Activated naive CD8-positive, alpha-beta T cell treated with anti-CD3 and anti-CD28 coated beads, Interleukin-2, amount 10 ng/mL, durations not matched to agents 7 days and 5 days (primary cell): ENCODE results near the gene TNFAIP8L1. TPM values are rescaled to one million over a fixed set of nuclear protein-coding genes. Genes with fewer than 3 reads are reported as not detected.

Source experiments
- ATAC-seq: fragments of 150-1000 bp; cut with Tn5 transposase; one replicate; pipeline ENCODE4 v1.10.0; 2021; ENCODE audit warnings: low read depth, moderate library complexity
- POLR2A ChIA-PET: fragments of 350-600 bp; sonication (Branson Sonifier 250); formaldehyde crosslinking; loops from one replicate; lab custom pipeline; 2021; ENCODE audit warnings: antibody characterized with exemption; lab: Charles Lee
- DNase-seq: peaks from one replicate; pipeline ENCODE4 v3.0.0; 2021
- H3K27ac Mint-ChIP-seq: one replicate; pipeline ENCODE4 v1.8.0; 2022; ENCODE audit warnings: mild to moderate bottlenecking, mixed read lengths
- H3K27me3 Mint-ChIP-seq: one replicate; pipeline ENCODE4 v1.8.0; 2022; ENCODE audit warnings: mild to moderate bottlenecking, moderate library complexity, mixed read lengths
- H3K36me3 Mint-ChIP-seq: one replicate; pipeline ENCODE4 v1.8.0; 2021; ENCODE audit warnings: mild to moderate bottlenecking, mixed read lengths
- H3K4me1 Mint-ChIP-seq: one replicate; pipeline ENCODE4 v1.8.0; 2021; ENCODE audit warnings: mixed read lengths
- H3K4me3 Mint-ChIP-seq: one replicate; pipeline ENCODE4 v1.8.0; 2022; ENCODE audit warnings: mild to moderate bottlenecking, moderate library complexity, mixed read lengths
- H3K9me3 Mint-ChIP-seq: one replicate; pipeline ENCODE4 v1.8.0; 2021; ENCODE audit warnings: mixed read lengths
- total RNA-seq, 2 experiments: library from RNA; stranded (reverse); gene quantifications; one replicate each; pipeline ENCODE4 v1.2.3, GENCODE V29; 2021

TNFAIP8L1 gene
- total RNA-seq, 2 experiments from 2014 or later: 18.9 to 19.5 TPM

DNA sequence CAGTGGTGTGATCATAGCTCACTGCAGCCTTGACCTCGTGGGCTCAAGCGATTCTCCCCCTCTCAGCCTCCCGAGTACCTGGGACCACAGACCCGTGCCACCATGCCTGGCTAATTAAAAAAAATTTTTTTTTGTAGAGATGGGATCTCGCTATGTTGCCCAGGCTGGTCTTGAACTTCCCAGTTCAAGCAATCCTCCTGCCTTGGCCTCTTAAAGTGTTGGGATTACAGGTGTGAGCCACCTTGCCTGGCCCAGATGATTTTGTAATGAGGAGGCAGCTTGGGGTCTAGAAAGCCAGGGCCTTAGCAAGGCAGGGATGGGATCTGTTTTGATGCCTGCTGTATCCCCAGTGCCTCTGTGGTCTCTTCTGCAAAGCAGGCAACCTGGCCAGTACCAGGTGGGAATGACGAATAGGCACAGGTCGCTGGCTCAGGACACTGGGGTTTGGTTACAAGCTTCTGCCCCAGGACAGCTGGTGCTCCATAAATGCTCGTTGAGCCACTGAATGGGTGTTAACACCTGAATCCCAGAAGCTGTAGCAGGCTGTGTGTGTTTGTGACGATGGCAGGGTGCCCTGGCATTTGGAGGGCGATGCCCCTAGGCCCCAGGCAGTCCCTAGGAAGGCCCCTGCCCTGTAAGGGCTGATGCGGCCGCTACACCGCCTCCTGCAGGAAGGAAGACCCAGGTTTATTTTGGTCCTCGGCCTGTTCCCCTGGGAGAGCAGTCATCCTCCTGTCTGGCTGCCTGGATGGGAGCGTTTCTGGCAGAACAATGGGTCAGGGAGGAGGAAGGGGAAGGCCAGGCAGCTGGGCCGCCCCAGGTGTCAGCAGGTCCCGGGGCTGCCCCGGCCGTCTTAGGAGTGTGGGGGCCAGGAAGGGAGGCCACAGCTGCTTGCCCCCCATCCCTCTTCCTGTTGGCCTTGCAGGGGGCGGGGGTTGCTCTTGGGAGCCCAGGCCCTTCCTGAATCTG is 8.6 kb downstream of the TNFAIP8L1 start:
- H3K4me1 Mint-ChIP-seq: peaks cover 2% of the 10 kb centered on the region
- ATAC-seq (no peak), DNase-seq (no peak)
- H3K36me3 Mint-ChIP-seq: peaks cover 4% of the 10 kb centered on the region
- H3K27ac Mint-ChIP-seq: no peak overlapping the region
- H3K27me3 Mint-ChIP-seq: no peaks in the 10 kb centered on the region
- H3K9me3 Mint-ChIP-seq: no peaks in the 10 kb centered on the region
- H3K4me3 Mint-ChIP-seq: no peak overlapping the region
- POLR2A ChIA-PET: no interaction called here

- Mint-ChIP-seq H3K27me3 (no peaks in the 10 kb centered on the region), H3K27ac (no peak overlapping the region), H3K36me3 (peaks cover 4% of the 10 kb centered on the region), H3K9me3 (no peaks in the 10 kb centered on the region), H3K4me1 (peaks cover 2% of the 10 kb centered on the region), H3K4me3 (no peak overlapping the region)
- no peak for ATAC-seq
- no peak for DNase-seq
- POLR2A ChIA-PET: interaction anchor here (1.6 kb wide), 1 partner anchor 9 kb away, joined by 5 read pairs; no protein-coding TSS in a partner anchor
Measured at GRCh38 chr19:4649392-4650047, 10.2 kb downstream of the TNFAIP8L1 start.

DNA sequence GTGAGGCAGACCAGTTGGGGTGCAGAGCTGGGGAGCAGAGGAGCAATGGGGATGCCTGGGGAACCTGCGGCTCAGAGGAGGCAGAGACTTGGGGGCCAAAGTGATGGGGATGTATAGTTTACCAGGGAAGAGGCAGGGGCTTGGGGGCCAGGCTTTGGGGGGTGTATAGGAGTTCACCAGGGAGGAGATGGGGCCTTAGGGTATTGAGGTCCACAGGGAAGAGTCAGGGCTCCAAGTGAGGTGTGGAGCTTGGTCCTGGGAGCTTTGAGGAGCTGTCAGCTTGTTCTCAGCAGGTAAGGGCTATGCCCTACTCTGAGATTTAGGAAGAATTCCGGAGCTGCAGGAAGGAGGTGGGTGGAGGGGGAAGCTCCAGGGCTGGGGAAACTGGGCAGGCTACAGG is 10.8 kb downstream of the TNFAIP8L1 start:
- ATAC-seq (peak; percentile 11), DNase-seq (no peak)
- Mint-ChIP-seq H3K4me3 (no peak overlapping the region), H3K4me1 (peaks cover 2% of the 10 kb centered on the region), H3K9me3 (no peaks in the 10 kb centered on the region), H3K36me3 (peaks cover 7% of the 10 kb centered on the region), H3K27ac (peak overlapping the region; percentile 25), H3K27me3 (no peaks in the 10 kb centered on the region)
- POLR2A ChIA-PET: interaction anchor here (1.6 kb wide), 1 partner anchor 10 kb away, joined by 5 read pairs; no protein-coding TSS in a partner anchor

DNA sequence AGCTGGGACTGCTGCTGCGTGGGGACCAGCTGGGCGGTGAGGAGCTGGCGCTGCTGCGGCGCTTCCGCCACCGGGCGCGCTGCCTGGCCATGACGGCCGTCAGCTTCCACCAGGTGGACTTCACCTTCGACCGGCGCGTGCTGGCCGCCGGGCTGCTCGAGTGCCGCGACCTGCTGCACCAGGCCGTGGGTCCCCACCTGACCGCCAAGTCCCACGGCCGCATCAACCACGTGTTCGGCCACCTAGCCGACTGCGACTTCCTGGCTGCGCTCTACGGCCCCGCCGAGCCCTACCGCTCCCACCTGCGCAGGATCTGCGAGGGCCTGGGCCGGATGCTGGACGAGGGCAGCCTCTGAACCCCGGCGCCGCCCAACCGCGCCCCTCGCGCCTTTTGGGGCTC is 12.8 kb downstream of the TNFAIP8L1 start:
- Mint-ChIP-seq H3K4me1 (peaks cover 2% of the 10 kb centered on the region), H3K36me3 (peaks cover 3% of the 10 kb centered on the region), H3K27me3 (no peaks in the 10 kb centered on the region), H3K27ac (no peak overlapping the region), H3K4me3 (no peak overlapping the region), H3K9me3 (no peaks in the 10 kb centered on the region)
- DNase-seq: no peak
- POLR2A ChIA-PET: no interaction called here
- no peak for ATAC-seq

GRCh38 chr19:4653793-4654436 is 14.6 kb downstream of the TNFAIP8L1 start:
- peaks cover 3% of the 10 kb centered on the region for H3K36me3 Mint-ChIP-seq
- H3K27me3 Mint-ChIP-seq: no peaks in the 10 kb centered on the region
- no peak for ATAC-seq
- H3K4me1 Mint-ChIP-seq: peaks cover 2% of the 10 kb centered on the region
- POLR2A ChIA-PET: interaction anchor here (0.6 to 0.8 kb wide), 3 partner anchors 12 to 204 kb away, joined by 3 read pairs; no protein-coding TSS in a partner anchor
- H3K4me3 Mint-ChIP-seq: no peak overlapping the region
- no peaks in the 10 kb centered on the region for H3K9me3 Mint-ChIP-seq
- no peak for DNase-seq
- no peak overlapping the region for H3K27ac Mint-ChIP-seq

GRCh38 chr19:4654437-4655361 is 15.4 kb downstream of the TNFAIP8L1 start:
- H3K9me3 Mint-ChIP-seq: no peaks in the 10 kb centered on the region
- H3K4me1 Mint-ChIP-seq: peaks cover 2% of the 10 kb centered on the region
- H3K27ac Mint-ChIP-seq: no peak overlapping the region
- no peak overlapping the region for H3K4me3 Mint-ChIP-seq
- POLR2A ChIA-PET: no interaction called here
- DNase-seq (no peak), ATAC-seq (no peak)
- no peaks in the 10 kb centered on the region for H3K27me3 Mint-ChIP-seq
- peaks cover 5% of the 10 kb centered on the region for H3K36me3 Mint-ChIP-seq

- ATAC-seq (no peak), DNase-seq (no peak)
- H3K36me3 Mint-ChIP-seq: peaks cover 7% of the 10 kb centered on the region
- H3K27me3 Mint-ChIP-seq: no peaks in the 10 kb centered on the region
- peaks cover 2% of the 10 kb centered on the region for H3K4me1 Mint-ChIP-seq
- no peaks in the 10 kb centered on the region for H3K9me3 Mint-ChIP-seq
- no peak overlapping the region for H3K4me3 Mint-ChIP-seq
- H3K27ac Mint-ChIP-seq: no peak overlapping the region
- POLR2A ChIA-PET: interaction anchor here (0.6 kb wide), 1 partner anchor 9 kb away, joined by 4 read pairs; no protein-coding TSS in a partner anchor
Measured at GRCh38 chr19:4656102-4656501, 16.8 kb downstream of the TNFAIP8L1 start.

DNA sequence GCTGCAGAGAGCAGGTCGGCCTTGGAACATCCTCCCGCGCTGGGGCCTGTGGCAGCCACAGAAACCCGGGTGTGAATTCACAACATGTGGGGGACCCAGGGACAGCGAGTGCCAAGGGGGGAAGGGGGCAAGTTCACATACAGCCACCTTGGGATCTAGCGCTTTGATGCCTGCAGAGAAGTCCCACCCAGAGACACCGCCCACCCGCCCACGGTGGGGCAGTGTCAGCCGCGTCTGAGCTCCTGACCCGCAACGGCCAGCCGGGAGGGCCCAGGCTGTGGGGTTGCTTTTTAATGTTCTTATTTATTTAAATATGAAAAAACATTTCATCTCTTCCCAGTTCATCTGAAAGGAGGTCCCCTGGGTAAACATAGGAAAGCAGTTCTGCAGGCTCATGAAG is 17.9 kb downstream of the TNFAIP8L1 start:
- DNase-seq: no peak
- peaks cover 4% of the 10 kb centered on the region for H3K4me1 Mint-ChIP-seq
- POLR2A ChIA-PET: interaction anchor here (0.5 kb wide), 1 partner anchor 64 kb away, joined by 5 read pairs; no protein-coding TSS in a partner anchor
- no peak overlapping the region for H3K4me3 Mint-ChIP-seq
- no peak overlapping the region for H3K27ac Mint-ChIP-seq
- no peak for ATAC-seq
- H3K9me3 Mint-ChIP-seq: no peaks in the 10 kb centered on the region
- peaks cover 7% of the 10 kb centered on the region for H3K36me3 Mint-ChIP-seq
- H3K27me3 Mint-ChIP-seq: no peaks in the 10 kb centered on the region

DNA sequence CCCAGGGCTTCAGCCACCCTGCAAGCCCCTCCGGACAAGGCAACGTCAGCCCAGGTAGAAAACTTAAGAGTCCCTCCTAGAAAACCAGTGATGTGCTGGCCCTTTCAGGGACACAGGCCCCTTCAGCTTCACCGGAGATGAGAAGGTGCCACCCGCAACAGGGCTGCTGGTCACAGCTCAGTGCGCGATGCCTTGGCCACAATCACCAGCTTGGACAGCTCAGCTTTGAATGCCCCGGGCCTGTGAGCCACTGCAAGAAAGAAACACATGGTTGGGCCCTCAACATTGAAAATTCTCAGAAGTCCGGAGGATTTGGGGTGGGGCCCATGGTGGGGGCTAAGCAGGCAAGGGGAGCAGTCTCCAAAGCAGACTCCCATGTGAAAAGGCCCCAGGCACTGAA is 18.5 kb downstream of the TNFAIP8L1 start:
- no peak for DNase-seq
- H3K27ac Mint-ChIP-seq: no peak overlapping the region
- POLR2A ChIA-PET: no interaction called here
- no peak overlapping the region for H3K4me3 Mint-ChIP-seq
- H3K4me1 Mint-ChIP-seq: peaks cover 4% of the 10 kb centered on the region
- no peak for ATAC-seq
- peaks cover 7% of the 10 kb centered on the region for H3K36me3 Mint-ChIP-seq
- H3K9me3 Mint-ChIP-seq: no peaks in the 10 kb centered on the region
- no peaks in the 10 kb centered on the region for H3K27me3 Mint-ChIP-seq

- peaks cover 5% of the 10 kb centered on the region for H3K36me3 Mint-ChIP-seq
- H3K4me3 Mint-ChIP-seq: no peak overlapping the region
- ATAC-seq (peak; percentile 49), DNase-seq (no peak)
- POLR2A ChIA-PET: no interaction called here
- peaks cover 4% of the 10 kb centered on the region for H3K4me1 Mint-ChIP-seq
- no peaks in the 10 kb centered on the region for H3K9me3 Mint-ChIP-seq
- no peaks in the 10 kb centered on the region for H3K27me3 Mint-ChIP-seq
- H3K27ac Mint-ChIP-seq: no peak overlapping the region
Measured at GRCh38 chr19:4660181-4660791, 21.0 kb downstream of the TNFAIP8L1 start.

DNA sequence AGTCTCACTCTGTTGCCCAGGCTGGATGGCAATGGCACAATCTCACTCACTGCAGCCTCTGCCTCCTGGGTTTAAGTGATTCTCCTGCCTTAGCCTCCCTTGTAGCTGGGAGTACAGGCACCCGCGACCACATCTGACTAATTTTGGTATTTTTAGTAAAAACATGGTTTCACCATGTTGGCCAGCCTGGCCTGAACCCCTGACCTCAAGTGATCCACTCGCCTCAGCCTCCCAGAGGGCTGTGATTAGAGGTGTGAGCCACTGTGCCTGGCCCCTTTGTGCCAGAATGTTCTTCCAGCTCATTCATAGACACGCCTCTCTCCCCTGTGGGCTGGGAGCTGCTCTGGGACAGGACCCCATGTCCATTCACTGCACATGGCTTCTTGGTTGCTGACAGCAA is 21.7 kb downstream of the TNFAIP8L1 start:
- ATAC-seq: no peak
- POLR2A ChIA-PET: no interaction called here
- no peak for DNase-seq
- Mint-ChIP-seq H3K9me3 (no peaks in the 10 kb centered on the region), H3K27me3 (no peaks in the 10 kb centered on the region), H3K4me3 (no peak overlapping the region), H3K27ac (peak overlapping the region; percentile 63), H3K4me1 (peaks cover 4% of the 10 kb centered on the region), H3K36me3 (peaks cover 5% of the 10 kb centered on the region)
